ENCODE measurements around the gene NEGR1.

DNA sequence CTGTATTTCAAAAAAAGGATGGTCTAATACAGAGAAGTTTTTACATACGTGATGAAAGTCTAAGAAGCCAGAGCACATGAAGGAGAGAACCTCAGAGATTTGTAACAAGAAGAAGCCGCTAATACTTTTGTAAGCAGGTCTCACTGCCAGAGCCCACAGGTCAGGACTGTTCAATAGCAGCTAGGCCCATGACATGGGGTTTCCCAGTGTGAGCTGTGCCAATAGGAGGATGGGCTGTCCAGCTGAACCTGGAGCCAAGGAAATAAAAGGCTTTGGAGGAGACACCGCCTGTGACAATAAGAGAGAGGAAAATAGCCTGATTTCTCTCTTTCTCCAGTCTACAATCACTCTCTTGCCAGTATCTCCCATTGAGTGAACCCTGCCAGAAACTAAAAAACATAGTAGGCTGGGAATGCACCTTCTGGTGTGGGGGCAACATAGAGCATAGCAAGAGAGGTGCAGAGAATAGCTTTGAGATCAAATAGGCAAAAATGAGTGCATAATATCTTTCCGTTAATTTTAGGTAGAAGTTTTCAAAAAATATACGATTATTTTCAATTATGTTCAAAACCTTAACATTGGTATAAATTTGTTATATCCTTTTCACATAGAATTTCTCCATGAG lies 360.3 kb downstream of the NEGR1 start:
- TF ChIP-seq EZH2 (IDR thresholded peaks at IDR 0.05; ENCODE audit: borderline replicate concordance): no peak
- TF ChIP-seq, protein P1, sequence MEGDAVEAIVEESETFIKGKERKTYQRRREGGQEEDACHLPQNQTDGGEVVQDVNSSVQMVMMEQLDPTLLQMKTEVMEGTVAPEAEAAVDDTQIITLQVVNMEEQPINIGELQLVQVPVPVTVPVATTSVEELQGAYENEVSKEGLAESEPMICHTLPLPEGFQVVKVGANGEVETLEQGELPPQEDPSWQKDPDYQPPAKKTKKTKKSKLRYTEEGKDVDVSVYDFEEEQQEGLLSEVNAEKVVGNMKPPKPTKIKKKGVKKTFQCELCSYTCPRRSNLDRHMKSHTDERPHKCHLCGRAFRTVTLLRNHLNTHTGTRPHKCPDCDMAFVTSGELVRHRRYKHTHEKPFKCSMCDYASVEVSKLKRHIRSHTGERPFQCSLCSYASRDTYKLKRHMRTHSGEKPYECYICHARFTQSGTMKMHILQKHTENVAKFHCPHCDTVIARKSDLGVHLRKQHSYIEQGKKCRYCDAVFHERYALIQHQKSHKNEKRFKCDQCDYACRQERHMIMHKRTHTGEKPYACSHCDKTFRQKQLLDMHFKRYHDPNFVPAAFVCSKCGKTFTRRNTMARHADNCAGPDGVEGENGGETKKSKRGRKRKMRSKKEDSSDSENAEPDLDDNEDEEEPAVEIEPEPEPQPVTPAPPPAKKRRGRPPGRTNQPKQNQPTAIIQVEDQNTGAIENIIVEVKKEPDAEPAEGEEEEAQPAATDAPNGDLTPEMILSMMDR (IDR thresholded peaks at IDR 0.05; ENCODE audit: poor library complexity): no peak

Data from hepatocyte (in vitro differentiated cells).